ENCODE results near the gene OPCML. TPM values are rescaled to one million over a fixed set of nuclear protein-coding genes. Genes with fewer than 3 reads are reported as not detected.

OPCML gene
- polyA plus RNA-seq, 1 donor (not counting 4 experiments of a cell fraction or from before 2014, with no cell fraction given): 0.04 TPM

DNA sequence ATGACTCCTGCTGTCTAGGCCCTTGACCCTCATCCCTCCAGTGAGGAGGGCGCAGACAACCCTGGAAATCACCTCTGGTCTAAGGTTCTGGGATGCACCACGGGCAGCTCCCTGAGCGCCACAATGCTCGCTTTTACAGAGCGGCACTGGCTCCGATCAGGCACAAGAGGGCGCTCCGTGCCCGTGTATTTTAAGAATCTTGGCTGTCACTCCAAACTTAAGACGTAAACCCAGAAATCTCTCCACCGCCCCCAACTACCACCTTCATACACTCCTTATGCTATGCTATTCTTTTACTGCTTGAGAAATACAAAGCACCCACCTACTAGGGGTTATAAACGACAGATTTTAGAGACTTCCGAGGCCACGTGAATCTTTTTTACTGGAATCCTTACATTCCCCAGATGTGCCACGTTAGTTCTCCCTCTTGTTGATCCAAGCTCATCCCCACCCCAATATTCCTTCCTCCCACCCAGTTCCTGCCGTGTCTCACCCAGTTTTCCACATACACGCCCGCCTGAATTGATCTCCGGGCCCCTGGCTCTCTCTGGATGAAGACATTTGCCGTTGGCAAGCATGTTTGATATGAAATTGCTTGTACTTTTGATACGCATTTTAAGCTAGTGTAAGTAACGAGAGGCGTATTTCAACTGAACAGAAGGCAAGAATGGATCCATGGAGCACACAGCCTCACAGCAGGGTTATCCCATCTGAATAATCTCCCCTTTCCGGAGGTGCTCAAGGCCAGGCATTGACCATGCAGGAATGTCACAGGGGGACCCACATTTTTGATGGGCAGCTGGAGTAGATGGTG, 453.5 kb downstream of the OPCML start:
- no peaks in the 10 kb centered on the region for H3K4me1 ChIP-seq (ENCODE audit: control insufficient read depth, extremely low read depth, insufficient read depth, low read length)
- DNase-seq (ENCODE audit: low read depth, low spot score) (no peak), FAIRE-seq (no peak)
- H3K27me3 ChIP-seq (ENCODE audit: control insufficient read depth, extremely low read depth, insufficient read depth, low read length): no peaks in the 10 kb centered on the region
- H3K9ac ChIP-seq (ENCODE audit: control insufficient read depth, extremely low read depth, insufficient read depth, low read length): no peak overlapping the region
- H3K79me2 ChIP-seq (ENCODE audit: control insufficient read depth, insufficient read depth, low read length): no peaks in the 10 kb centered on the region
- H4K20me1 ChIP-seq (ENCODE audit: control insufficient read depth, extremely low read depth, insufficient read depth, low read length): no peaks in the 10 kb centered on the region
- H3K4me2 ChIP-seq (ENCODE audit: control insufficient read depth, extremely low read depth, insufficient read depth, low read depth, low read length): no peak overlapping the region
- no peaks in the 10 kb centered on the region for H3K9me3 ChIP-seq (ENCODE audit: control insufficient read depth, low read depth, low read length)
- no peak overlapping the region for H2AFZ ChIP-seq (ENCODE audit: control insufficient read depth, low read length)
- no peak overlapping the region for H3K27ac ChIP-seq (ENCODE audit: control insufficient read depth, insufficient read depth, low read length)
- no peaks in the 10 kb centered on the region for H3K36me3 ChIP-seq (ENCODE audit: control insufficient read depth in 2 of 2, extremely low read depth in 1 of 2, insufficient read depth in 2 of 2, low read length in 2 of 2)
- no peak for TF ChIP-seq EZH2 (IDR thresholded peaks at IDR 0.05; ENCODE audit: low read length)
- TF ChIP-seq, protein P1, sequence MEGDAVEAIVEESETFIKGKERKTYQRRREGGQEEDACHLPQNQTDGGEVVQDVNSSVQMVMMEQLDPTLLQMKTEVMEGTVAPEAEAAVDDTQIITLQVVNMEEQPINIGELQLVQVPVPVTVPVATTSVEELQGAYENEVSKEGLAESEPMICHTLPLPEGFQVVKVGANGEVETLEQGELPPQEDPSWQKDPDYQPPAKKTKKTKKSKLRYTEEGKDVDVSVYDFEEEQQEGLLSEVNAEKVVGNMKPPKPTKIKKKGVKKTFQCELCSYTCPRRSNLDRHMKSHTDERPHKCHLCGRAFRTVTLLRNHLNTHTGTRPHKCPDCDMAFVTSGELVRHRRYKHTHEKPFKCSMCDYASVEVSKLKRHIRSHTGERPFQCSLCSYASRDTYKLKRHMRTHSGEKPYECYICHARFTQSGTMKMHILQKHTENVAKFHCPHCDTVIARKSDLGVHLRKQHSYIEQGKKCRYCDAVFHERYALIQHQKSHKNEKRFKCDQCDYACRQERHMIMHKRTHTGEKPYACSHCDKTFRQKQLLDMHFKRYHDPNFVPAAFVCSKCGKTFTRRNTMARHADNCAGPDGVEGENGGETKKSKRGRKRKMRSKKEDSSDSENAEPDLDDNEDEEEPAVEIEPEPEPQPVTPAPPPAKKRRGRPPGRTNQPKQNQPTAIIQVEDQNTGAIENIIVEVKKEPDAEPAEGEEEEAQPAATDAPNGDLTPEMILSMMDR (optimal IDR thresholded peaks at IDR 0.05 in 1 of 3, IDR thresholded peaks at IDR 0.05 in 1 of 3, conservative IDR thresholded peaks at IDR 0.05 in 1 of 3; ENCODE audit: extremely low read depth in 1 of 3, insufficient read depth in 2 of 3, low read length in 3 of 3): peak; percentile 78 to 82 (median 79)
- H3K4me3 ChIP-seq (ENCODE audit: control insufficient read depth in 2 of 3, extremely low read depth in 1 of 3, insufficient read depth in 2 of 3, low read depth in 1 of 3, low read length in 3 of 3): no peak overlapping the region
- H3K9me1 ChIP-seq (ENCODE audit: control insufficient read depth, extremely low read depth, insufficient read depth, low read length): no peaks in the 10 kb centered on the region
- dilution Hi-C loops (cut with MboI; ENCODE audit: extremely low pct_ligation_motif_present, low sequenced_read_pairs): no loop called here

DNA sequence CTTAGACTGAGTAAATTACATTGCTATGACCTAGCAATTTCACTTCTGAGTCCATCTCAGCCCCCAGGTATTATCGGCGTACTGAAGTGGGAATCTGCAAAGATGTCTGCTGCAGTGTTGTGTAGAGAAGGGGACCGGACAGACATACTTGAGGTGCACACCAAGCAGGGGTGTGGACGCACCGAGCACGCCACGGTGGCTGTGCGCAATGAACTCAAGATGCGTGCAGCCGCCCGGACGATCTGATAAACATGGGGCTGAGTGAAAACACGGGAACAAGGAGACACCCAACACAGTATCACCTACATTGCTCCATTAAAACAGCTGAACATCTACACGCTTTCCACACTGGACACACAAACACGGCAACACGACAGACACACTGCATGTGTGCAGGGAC, 454.3 kb downstream of the OPCML start:
- no peaks in the 10 kb centered on the region for H3K36me3 ChIP-seq (ENCODE audit: control insufficient read depth in 2 of 2, extremely low read depth in 1 of 2, insufficient read depth in 2 of 2, low read length in 2 of 2)
- H2AFZ ChIP-seq (ENCODE audit: control insufficient read depth, low read length): no peak overlapping the region
- no peaks in the 10 kb centered on the region for H3K4me1 ChIP-seq (ENCODE audit: control insufficient read depth, extremely low read depth, insufficient read depth, low read length)
- H3K79me2 ChIP-seq (ENCODE audit: control insufficient read depth, insufficient read depth, low read length): no peaks in the 10 kb centered on the region
- DNase-seq (ENCODE audit: low read depth, low spot score): no peak
- H3K9me3 ChIP-seq (ENCODE audit: control insufficient read depth, low read depth, low read length): no peaks in the 10 kb centered on the region
- no peak overlapping the region for H3K9ac ChIP-seq (ENCODE audit: control insufficient read depth, extremely low read depth, insufficient read depth, low read length)
- H3K4me2 ChIP-seq (ENCODE audit: control insufficient read depth, extremely low read depth, insufficient read depth, low read depth, low read length): no peak overlapping the region
- H3K27me3 ChIP-seq (ENCODE audit: control insufficient read depth, extremely low read depth, insufficient read depth, low read length): no peaks in the 10 kb centered on the region
- no peak overlapping the region for H3K27ac ChIP-seq (ENCODE audit: control insufficient read depth, insufficient read depth, low read length)
- no peak overlapping the region for H3K4me3 ChIP-seq (ENCODE audit: control insufficient read depth in 2 of 3, extremely low read depth in 1 of 3, insufficient read depth in 2 of 3, low read depth in 1 of 3, low read length in 3 of 3)
- no peak for TF ChIP-seq EZH2 (IDR thresholded peaks at IDR 0.05; ENCODE audit: low read length)
- H3K9me1 ChIP-seq (ENCODE audit: control insufficient read depth, extremely low read depth, insufficient read depth, low read length): no peaks in the 10 kb centered on the region
- dilution Hi-C loops (cut with MboI; ENCODE audit: extremely low pct_ligation_motif_present, low sequenced_read_pairs): no loop called here
- no peak for FAIRE-seq
- no peaks in the 10 kb centered on the region for H4K20me1 ChIP-seq (ENCODE audit: control insufficient read depth, extremely low read depth, insufficient read depth, low read length)

Measured in keratinocyte (primary cell).